GM12878 (cell line): ENCODE data around the gene LPCAT4. TPM values are rescaled to one million over a fixed set of nuclear protein-coding genes. Genes with fewer than 3 reads are reported as not detected.

Experiments
- ASH2L ChIP-seq: fragments of 300-600, 200-600 bp; sonication (generic); IDR thresholded peaks from 2 replicates; pipeline ENCODE4 v1.6.1; 2017; ENCODE audit warnings: low read depth, mild to moderate bottlenecking, borderline replicate concordance
- BRCA1 ChIP-seq: IDR thresholded peaks from 2 replicates; pipeline ENCODE4 v1.6.1; 2011; ENCODE audit warnings: low read depth, low read length, improper control_type of control experiment
- CBFB ChIP-seq: IDR thresholded peaks from 2 replicates; pipeline ENCODE4 v1.6.1; 2016; ENCODE audit warnings: antibody characterized with exemption, low read depth
- CHD4 ChIP-seq: fragments of 200-600 bp; sonication (generic); IDR thresholded peaks from 2 replicates; pipeline ENCODE4 v1.6.1; 2016; ENCODE audit warnings: mild to moderate bottlenecking
- ETV6 ChIP-seq, 2 experiments: fragments of 450-650 bp in 1 of 2; IDR thresholded peaks in 1 of 2; conservative IDR thresholded peaks in 1 of 2; 2 replicates each; pipeline ENCODE4 v1.6.1; 2014; ENCODE audit warnings: antibody characterized with exemption in 1 of 2, borderline replicate concordance in 1 of 2, low read depth in 1 of 2, mild to moderate bottlenecking in 1 of 2, moderate library complexity in 1 of 2
- GATAD2B ChIP-seq: fragments of 450-650 bp; conservative IDR thresholded peaks from 2 replicates; pipeline ENCODE4 v1.6.1; 2017; ENCODE audit warnings: low read depth, mild to moderate bottlenecking, moderate library complexity
- HCFC1 ChIP-seq: fragments of 150-350 bp; IDR thresholded peaks from 2 replicates; pipeline ENCODE4 v1.6.1; 2014; ENCODE audit warnings: low read length
- HDAC2 ChIP-seq: fragments of 200-600 bp; sonication (generic); IDR thresholded peaks from 2 replicates; pipeline ENCODE4 v1.6.1; 2017
- HDGF ChIP-seq: fragments of 450-650 bp; IDR thresholded peaks from 2 replicates; pipeline ENCODE4 v1.6.1; 2016; ENCODE audit warnings: antibody characterized with exemption
- KAT2A ChIP-seq: conservative IDR thresholded peaks from 2 replicates; pipeline ENCODE4 v1.6.1; 2011; ENCODE audit warnings: low read depth, low read length; ENCODE audit not compliant: control insufficient read depth
- MYB ChIP-seq: fragments of 150-350 bp; IDR thresholded peaks from 2 replicates; pipeline ENCODE4 v1.6.1; 2014; ENCODE audit warnings: mild to moderate bottlenecking, low read depth, low read length, borderline replicate concordance
- NBN ChIP-seq: fragments of 450-650 bp; IDR thresholded peaks from 2 replicates; pipeline ENCODE4 v1.6.1; 2016
- NR2F1 ChIP-seq: fragments of 450-650 bp; conservative IDR thresholded peaks from 2 replicates; pipeline ENCODE4 v1.6.1; 2017; ENCODE audit warnings: mild to moderate bottlenecking
- POLR2A ChIP-seq: IDR thresholded peaks from 2 replicates; pipeline ENCODE4 v1.6.1; 2011; ENCODE audit warnings: low read depth, mild to moderate bottlenecking, low read length
- RAD21 ChIP-seq: IDR thresholded peaks from 2 replicates; pipeline ENCODE4 v1.6.1; 2011; ENCODE audit warnings: mild to moderate bottlenecking, low read depth, low read length, moderate library complexity; ENCODE audit not compliant: insufficient read depth
- SPI1 ChIP-seq: IDR thresholded peaks from 2 replicates; pipeline ENCODE4 v1.6.1; 2011; ENCODE audit warnings: low read depth, mild to moderate bottlenecking, low read length, moderate library complexity, borderline replicate concordance; ENCODE audit not compliant: insufficient read depth
- YY1 ChIP-seq: IDR thresholded peaks from 2 replicates; pipeline ENCODE4 v1.6.1; 2011; ENCODE audit warnings: low read depth, mild to moderate bottlenecking, low read length
- ZNF24 ChIP-seq: fragments of 450-650 bp; IDR thresholded peaks from 2 replicates; pipeline ENCODE4 v1.6.1; 2017; ENCODE audit warnings: antibody characterized with exemption, mild to moderate bottlenecking
- polyA plus RNA-seq, 11 experiments: library from polyadenylated mRNA; depleted of rRNA in 4 of 11; unstranded in 6 of 11; stranded (reverse) in 5 of 11; fragments of >200 nt; fragmentation: Nextera tagmentation in 4 of 11; fragmentation: Illumina TruSeq in 1 of 11; extraction: Ambion mirVana in 4 of 11; extraction: Trizol in 1 of 11; gene quantifications; 1 replicate in 1 of 11; 2 replicates in 10 of 11; pipeline versions ENCODE4 v1.2.1 to v1.2.3, GENCODE V29; 2011 to 2016; ENCODE audit warnings: inconsistent platforms in 2 of 11, missing spikeins in 2 of 11, low read depth in 1 of 11
- total RNA-seq, 4 experiments: library from RNA; depleted of rRNA in 3 of 4; stranded (reverse); fragments of >200 nt in 3 of 4; fragmentation: Illumina TruSeq in 1 of 4; extraction: Trizol in 1 of 4; gene quantifications; 2 replicates each; pipeline versions ENCODE4 v1.2.1 to v1.2.3, GENCODE V29; 2013 to 2021
- TF ChIP-seq, protein P1 (sequence below): fragments of 150-350 bp; IDR thresholded peaks from 2 replicates; pipeline ENCODE4 v1.6.1; 2016; ENCODE audit warnings: low read depth, low read length
- TF ChIP-seq, protein P2 (sequence below): IDR thresholded peaks from 2 replicates; pipeline ENCODE4 v1.6.1; 2012; ENCODE audit warnings: low read depth, low read length, improper control_type of control experiment
- TF ChIP-seq, protein P3 (sequence below): IDR thresholded peaks from 2 replicates; pipeline ENCODE4 v1.6.1; 2012; ENCODE audit warnings: improper control_type of control experiment, low read depth, low read length; ENCODE audit not compliant: insufficient replicate concordance

The LPCAT4 gene
- total and polyA plus RNA-seq, 10 of the 15 experiments (the other 5 are each of a cell fraction or from before 2014, with no cell fraction given) = 14.4 to 57.2 (median 33.0) TPM

DNA sequence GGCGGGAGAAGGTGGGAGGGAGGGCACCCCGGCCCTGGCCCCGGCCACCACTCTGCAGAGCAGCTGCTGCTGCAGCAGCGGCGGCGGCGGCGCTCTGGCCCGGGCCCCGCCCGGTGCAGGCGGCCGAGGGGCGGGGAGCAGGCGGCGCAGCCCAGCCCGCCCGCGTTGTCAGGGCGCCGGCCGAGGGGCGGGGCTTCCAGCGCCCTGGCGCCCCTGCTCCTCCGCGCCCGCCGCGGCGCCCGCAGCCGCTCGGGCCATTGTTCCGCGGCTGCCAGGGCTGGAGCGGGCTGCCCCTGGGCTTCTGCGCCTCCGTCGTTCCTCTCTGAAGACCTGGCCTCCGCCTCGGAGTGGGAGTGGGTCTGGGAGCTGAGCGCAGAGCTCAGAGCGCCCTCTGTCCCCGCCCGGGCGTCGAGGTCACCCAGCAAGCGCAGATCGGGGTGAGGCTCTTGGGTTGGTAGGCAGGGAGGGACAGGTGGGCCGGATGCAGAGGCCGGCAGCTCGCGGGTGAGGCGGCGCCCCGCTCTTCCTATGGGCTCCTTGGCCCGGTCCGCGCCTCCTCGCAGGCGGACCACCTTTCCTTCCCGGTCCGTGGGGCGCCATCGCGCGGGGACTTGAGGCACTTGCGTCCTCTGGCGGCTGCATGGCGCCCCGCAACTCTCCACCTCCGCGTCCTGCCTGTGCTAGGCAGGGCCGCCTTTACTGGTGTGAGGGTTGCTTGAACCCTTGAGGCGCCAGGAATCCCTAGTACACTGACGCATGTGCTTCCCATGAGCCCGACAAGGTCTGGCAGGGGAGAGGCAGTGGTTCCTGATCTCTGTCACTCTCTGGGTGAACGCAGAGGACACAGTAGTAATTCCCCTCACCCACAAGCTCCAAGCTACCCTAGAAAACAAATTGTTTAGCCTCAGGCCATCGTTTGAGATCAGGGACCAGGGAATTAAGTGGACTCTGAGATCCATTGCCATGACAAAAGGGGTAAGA, at the start of gene LPCAT4 (continued):
- TF ChIP-seq HDAC2 (no peak), KAT2A (no peak), POLR2A (peak; percentile 76; the same call in 1 of the 2 replicates), RAD21 (peak; percentile 61), CBFB (no peak), ZNF24 (no peak), ETV6 (conservative IDR thresholded peaks at IDR 0.05 in 1 of 2, IDR thresholded peaks at IDR 0.05 in 1 of 2; ENCODE audit: borderline replicate concordance in 1 of 2, low read depth in 1 of 2) (peak in 1 of 2 experiments; percentile 25; a peak in 1 of 4 replicates), NBN (peak; percentile 71), HDGF (no peak; the same call in none of the 2 replicates), SPI1 (no peak), NR2F1 (peak; percentile 67), MYB (no peak), YY1 (peak; percentile 90), HCFC1 (no peak), CHD4 (no peak), GATAD2B (peak; percentile 93), BRCA1 (no peak), ASH2L (0 out of 2 replicates have a peak, but pooled peaks have one; percentile 23)
- TF ChIP-seq, protein P1, sequence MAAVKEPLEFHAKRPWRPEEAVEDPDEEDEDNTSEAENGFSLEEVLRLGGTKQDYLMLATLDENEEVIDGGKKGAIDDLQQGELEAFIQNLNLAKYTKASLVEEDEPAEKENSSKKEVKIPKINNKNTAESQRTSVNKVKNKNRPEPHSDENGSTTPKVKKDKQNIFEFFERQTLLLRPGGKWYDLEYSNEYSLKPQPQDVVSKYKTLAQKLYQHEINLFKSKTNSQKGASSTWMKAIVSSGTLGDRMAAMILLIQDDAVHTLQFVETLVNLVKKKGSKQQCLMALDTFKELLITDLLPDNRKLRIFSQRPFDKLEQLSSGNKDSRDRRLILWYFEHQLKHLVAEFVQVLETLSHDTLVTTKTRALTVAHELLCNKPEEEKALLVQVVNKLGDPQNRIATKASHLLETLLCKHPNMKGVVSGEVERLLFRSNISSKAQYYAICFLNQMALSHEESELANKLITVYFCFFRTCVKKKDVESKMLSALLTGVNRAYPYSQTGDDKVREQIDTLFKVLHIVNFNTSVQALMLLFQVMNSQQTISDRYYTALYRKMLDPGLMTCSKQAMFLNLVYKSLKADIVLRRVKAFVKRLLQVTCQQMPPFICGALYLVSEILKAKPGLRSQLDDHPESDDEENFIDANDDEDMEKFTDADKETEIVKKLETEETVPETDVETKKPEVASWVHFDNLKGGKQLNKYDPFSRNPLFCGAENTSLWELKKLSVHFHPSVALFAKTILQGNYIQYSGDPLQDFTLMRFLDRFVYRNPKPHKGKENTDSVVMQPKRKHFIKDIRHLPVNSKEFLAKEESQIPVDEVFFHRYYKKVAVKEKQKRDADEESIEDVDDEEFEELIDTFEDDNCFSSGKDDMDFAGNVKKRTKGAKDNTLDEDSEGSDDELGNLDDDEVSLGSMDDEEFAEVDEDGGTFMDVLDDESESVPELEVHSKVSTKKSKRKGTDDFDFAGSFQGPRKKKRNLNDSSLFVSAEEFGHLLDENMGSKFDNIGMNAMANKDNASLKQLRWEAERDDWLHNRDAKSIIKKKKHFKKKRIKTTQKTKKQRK = no peak
- TF ChIP-seq, protein P2, sequence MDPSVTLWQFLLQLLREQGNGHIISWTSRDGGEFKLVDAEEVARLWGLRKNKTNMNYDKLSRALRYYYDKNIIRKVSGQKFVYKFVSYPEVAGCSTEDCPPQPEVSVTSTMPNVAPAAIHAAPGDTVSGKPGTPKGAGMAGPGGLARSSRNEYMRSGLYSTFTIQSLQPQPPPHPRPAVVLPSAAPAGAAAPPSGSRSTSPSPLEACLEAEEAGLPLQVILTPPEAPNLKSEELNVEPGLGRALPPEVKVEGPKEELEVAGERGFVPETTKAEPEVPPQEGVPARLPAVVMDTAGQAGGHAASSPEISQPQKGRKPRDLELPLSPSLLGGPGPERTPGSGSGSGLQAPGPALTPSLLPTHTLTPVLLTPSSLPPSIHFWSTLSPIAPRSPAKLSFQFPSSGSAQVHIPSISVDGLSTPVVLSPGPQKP = no peak
- TF ChIP-seq, protein P3, sequence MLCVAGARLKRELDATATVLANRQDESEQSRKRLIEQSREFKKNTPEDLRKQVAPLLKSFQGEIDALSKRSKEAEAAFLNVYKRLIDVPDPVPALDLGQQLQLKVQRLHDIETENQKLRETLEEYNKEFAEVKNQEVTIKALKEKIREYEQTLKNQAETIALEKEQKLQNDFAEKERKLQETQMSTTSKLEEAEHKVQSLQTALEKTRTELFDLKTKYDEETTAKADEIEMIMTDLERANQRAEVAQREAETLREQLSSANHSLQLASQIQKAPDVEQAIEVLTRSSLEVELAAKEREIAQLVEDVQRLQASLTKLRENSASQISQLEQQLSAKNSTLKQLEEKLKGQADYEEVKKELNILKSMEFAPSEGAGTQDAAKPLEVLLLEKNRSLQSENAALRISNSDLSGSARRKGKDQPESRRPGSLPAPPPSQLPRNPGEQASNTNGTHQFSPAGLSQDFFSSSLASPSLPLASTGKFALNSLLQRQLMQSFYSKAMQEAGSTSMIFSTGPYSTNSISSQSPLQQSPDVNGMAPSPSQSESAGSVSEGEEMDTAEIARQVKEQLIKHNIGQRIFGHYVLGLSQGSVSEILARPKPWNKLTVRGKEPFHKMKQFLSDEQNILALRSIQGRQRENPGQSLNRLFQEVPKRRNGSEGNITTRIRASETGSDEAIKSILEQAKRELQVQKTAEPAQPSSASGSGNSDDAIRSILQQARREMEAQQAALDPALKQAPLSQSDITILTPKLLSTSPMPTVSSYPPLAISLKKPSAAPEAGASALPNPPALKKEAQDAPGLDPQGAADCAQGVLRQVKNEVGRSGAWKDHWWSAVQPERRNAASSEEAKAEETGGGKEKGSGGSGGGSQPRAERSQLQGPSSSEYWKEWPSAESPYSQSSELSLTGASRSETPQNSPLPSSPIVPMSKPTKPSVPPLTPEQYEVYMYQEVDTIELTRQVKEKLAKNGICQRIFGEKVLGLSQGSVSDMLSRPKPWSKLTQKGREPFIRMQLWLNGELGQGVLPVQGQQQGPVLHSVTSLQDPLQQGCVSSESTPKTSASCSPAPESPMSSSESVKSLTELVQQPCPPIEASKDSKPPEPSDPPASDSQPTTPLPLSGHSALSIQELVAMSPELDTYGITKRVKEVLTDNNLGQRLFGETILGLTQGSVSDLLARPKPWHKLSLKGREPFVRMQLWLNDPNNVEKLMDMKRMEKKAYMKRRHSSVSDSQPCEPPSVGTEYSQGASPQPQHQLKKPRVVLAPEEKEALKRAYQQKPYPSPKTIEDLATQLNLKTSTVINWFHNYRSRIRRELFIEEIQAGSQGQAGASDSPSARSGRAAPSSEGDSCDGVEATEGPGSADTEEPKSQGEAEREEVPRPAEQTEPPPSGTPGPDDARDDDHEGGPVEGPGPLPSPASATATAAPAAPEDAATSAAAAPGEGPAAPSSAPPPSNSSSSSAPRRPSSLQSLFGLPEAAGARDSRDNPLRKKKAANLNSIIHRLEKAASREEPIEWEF = no peak
